ENCODE measurements around the gene DIO3.

Gene DIO3

GRCh38 chr14:101600336-101600890, 39.1 kb downstream of the DIO3 start:
- DNase-seq: no peak

DNA sequence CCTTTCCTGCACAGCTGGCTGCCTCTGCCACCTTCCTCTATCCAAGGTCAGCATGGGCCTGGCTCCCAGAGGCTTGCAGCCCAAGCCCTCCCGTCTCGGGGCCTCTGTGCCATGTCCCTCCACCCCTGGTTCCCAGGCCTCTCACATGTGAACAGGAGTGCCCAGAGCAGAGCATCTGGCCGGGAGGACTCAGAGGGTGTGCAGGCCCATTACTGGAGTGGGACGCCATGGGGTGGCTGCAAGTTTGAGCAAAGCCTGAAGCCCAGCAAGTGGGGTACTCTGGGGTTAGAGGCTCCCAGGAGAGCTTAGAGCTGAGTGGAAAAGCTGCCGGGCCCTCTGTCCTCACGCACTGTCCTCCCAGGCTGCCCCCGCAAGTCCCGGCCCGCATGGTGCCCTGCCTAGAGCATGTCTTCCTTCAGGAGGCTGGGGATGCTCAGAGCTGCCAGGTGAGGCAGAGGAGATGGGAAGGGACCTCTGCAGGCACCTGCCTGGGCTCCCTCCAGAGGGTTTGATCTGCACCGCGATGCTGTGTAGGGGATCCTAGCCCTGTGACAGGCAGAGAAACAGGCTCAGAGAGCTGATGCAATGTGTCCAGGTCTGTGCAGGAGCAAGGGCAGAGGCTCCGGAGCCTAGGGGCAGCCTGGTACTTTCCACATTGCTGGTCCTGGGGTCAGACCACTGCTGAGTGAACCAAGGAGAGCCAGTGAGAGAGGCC, 39.8 kb downstream of the DIO3 start:
- no peak for DNase-seq

GRCh38 chr14:101601606-101602465, 40.5 kb downstream of the DIO3 start:
- no peak for DNase-seq

DNA sequence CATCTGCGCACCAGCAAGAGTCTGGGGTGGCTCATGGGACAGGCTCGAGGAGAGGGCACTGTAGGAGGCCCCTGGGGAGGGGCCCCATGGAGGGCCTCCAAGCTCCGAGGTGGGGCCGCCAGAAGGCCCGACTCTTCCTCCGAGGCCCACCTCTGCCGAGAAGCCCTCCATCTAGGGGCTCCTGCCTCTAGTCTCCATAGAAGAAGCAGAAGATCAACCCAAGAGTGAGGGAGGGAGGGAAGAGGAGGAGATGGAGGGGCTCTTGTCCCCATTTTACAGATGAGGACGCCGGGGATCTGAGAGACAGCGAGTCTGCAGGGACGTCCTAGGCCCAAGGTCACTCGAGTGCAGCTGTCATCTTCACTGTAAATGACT, 41.2 kb downstream of the DIO3 start:
- DNase-seq: no peak

DNA sequence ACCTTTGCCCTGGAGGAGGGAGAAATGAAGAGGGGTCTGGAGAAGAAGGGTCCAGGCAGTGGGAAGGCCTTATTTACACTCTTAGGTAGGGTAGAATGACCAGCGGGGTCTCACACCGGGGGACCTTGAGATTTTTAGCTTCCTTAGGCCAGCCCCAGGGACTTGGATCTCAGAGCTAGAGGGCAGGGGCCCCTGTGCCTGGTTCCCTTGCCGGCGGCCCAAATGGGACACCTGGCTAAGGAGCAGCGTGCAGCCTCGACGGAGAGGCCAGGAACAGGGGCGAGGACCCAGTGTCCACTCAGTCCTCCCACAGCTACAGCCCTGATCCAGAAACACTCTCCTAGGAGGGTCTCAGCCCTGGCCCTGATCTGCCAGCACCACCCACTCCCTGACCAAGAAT, 41.8 kb downstream of the DIO3 start:
- no peak for DNase-seq

DNA sequence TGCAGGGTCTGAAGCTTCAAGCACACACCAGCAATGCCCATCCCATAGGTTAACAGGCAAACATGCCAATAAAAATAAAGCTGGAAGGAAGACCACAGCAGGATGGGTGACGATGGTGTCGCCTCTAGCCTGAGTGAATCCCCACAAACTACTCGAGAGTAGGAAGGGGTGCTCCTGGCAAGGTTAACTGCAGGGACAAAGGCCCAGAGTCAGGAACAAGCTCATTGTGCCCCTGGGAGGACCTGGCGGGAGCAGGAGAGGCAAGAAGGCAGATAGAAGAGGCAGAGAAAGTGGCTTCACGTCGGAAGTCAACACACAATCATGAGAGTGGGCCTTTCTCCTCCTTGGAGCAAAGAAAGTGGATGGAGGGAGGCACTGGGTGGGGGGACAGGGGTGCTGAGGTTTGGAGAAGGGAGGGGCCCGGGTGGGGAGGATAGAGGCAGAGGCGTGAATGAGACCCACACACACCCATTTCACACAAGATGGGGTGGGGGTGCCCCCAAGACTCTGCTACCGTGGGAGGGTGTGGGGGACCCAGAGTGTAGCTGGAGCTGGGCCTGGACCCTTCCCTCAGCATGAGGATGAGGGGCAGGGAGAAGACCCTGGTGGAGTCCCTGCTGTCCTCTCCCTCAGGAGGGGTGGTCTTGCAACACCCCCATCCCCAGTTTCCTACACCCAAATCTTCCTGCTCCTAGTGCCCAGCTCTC, 43.1 kb downstream of the DIO3 start:
- no peak for DNase-seq

- DNase-seq: no peak
These were observed 43.9 kb downstream of the DIO3 start for GRCh38 chr14:101604935-101605780.

GRCh38 chr14:101605836-101606235, 44.5 kb downstream of the DIO3 start:
- DNase-seq: no peak
